ENCODE data around the gene PFDN4.

Gene PFDN4

GRCh38 chr20:54162378-54163009 is 45.4 kb upstream of the PFDN4 start:
- TF ChIP-seq ZFX (IDR thresholded peaks at IDR 0.05; ENCODE audit: borderline replicate concordance) (no peak), CTCF (IDR thresholded peaks at IDR 0.05) (no peak)
- no peak overlapping the region for H3K27ac ChIP-seq

- no peak overlapping the region for H3K27ac ChIP-seq
- TF ChIP-seq CTCF (IDR thresholded peaks at IDR 0.05) (no peak), ZFX (IDR thresholded peaks at IDR 0.05; ENCODE audit: borderline replicate concordance) (no peak)
Measured at GRCh38 chr20:54163402-54163801, 44.5 kb upstream of the PFDN4 start.

- TF ChIP-seq ZFX (IDR thresholded peaks at IDR 0.05; ENCODE audit: borderline replicate concordance): no peak
- TF ChIP-seq CTCF (IDR thresholded peaks at IDR 0.05): no peak
- no peak overlapping the region for H3K27ac ChIP-seq
Measured at GRCh38 chr20:54165014-54165413, 42.9 kb upstream of the PFDN4 start.

- TF ChIP-seq ZFX (IDR thresholded peaks at IDR 0.05; ENCODE audit: borderline replicate concordance): no peak
- no peak overlapping the region for H3K27ac ChIP-seq
Measured at GRCh38 chr20:54165803-54166202, 42.1 kb upstream of the PFDN4 start.

- no peak overlapping the region for H3K27ac ChIP-seq
- TF ChIP-seq CTCF (IDR thresholded peaks at IDR 0.05): no peak
- no peak for TF ChIP-seq ZFX (IDR thresholded peaks at IDR 0.05; ENCODE audit: borderline replicate concordance)
Measured at GRCh38 chr20:54166987-54167662, 40.8 kb upstream of the PFDN4 start.

GRCh38 chr20:54167909-54168872 is 39.7 kb upstream of the PFDN4 start:
- H3K27ac ChIP-seq: no peak overlapping the region
- no peak for TF ChIP-seq CTCF (IDR thresholded peaks at IDR 0.05)
- TF ChIP-seq ZFX (IDR thresholded peaks at IDR 0.05; ENCODE audit: borderline replicate concordance): no peak

GRCh38 chr20:54168961-54169862 is 38.7 kb upstream of the PFDN4 start:
- TF ChIP-seq ZFX (IDR thresholded peaks at IDR 0.05; ENCODE audit: borderline replicate concordance) (no peak), CTCF (IDR thresholded peaks at IDR 0.05) (no peak)

More at GRCh38 chr20:54168961-54169862, 38.7 kb upstream of the PFDN4 start:
- no peak overlapping the region for H3K27ac ChIP-seq
